Measurements from ENCODE around the gene STAG3. TPM values are rescaled to one million over a fixed set of nuclear protein-coding genes. Genes with fewer than 3 reads are reported as not detected.

The STAG3 gene
- total and polyA plus RNA-seq, 2 of the 8 experiments (the other 6 are each of a cell fraction or from before 2014, with no cell fraction given): 1.3 to 3.3 TPM

DNA sequence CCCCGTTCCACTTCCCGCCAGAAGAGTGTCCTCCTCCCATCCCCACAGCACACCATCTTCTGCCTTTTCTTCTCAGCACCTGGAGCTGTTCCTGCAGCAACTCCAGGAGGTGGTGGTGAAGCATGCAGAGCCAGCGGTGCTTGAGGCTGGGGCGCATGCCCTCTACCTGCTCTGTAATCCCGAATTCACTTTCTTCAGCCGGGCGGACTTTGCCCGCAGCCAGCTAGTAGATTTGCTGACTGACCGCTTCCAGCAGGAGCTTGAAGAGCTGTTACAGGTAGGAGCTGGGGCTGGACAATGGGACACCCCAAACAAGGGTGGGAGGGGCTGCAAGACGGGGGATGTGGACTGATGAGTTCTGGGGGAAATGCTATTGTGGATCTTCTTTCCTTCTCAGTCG is 23.0 kb downstream of the STAG3 start:
- Histone ChIP-seq H3K79me1 (ENCODE audit: low read depth, low read length) (no peaks in the 10 kb centered on the region), H3K14ac (ENCODE audit: insufficient read length) (no peak overlapping the region), H2AK5ac (ENCODE audit: low read depth, low read length) (no peak overlapping the region), H3K4me2 (ENCODE audit: insufficient read depth in 1 of 2, low read depth in 2 of 2, low read length in 2 of 2) (no peak overlapping the region), H3K23me2 (ENCODE audit: low read depth, low read length) (0 out of 2 replicates have a peak, but pooled peaks cover 1% of the 10 kb centered on the region), H3K23ac (ENCODE audit: insufficient read length) (no peak overlapping the region), H3K4ac (replicated peaks; ENCODE audit: insufficient read length, low read depth, low read length) (no peak overlapping the region), H3K4me1 (replicated peaks in 1 of 4; ENCODE audit: control insufficient read depth in 3 of 4, insufficient read depth in 4 of 4, low read length in 3 of 4) (peaks cover 0 to 9% (median 3%) of the 10 kb centered on the region in 4 experiments; a peak in 3 of 7 replicates), H3K27ac (ENCODE audit: low read depth, low read length) (no peak overlapping the region), H3K27me3 (replicated peaks in 1 of 4; ENCODE audit: control insufficient read depth in 3 of 4, extremely low read depth in 1 of 4, insufficient read depth in 3 of 4, low read length in 3 of 4) (peaks cover 0 to 4% (median 1%) of the 10 kb centered on the region in 4 experiments; a peak in 4 of 7 replicates), H2AFZ (ENCODE audit: low read length) (no peak overlapping the region), H4K20me1 (replicated peaks in 1 of 2; ENCODE audit: control insufficient read depth in 1 of 2, insufficient read depth in 2 of 2, low read length in 2 of 2) (no peaks in the 10 kb centered on the region), H3K79me2 (ENCODE audit: control insufficient read depth in 1 of 2, insufficient read depth in 2 of 2, low read length in 2 of 2) (no peaks in the 10 kb centered on the region), H2BK20ac (ENCODE audit: low read length) (no peak overlapping the region), H3K4me3 (ENCODE audit: extremely low read depth in 1 of 4, insufficient read depth in 2 of 4, low read depth in 3 of 4, low read length in 4 of 4) (no peak overlapping the region), H3K9ac (replicated peaks in 1 of 4; ENCODE audit: extremely low read depth in 1 of 4, low read depth in 3 of 4, low read length in 3 of 4) (no peak overlapping the region), H3K56ac (replicated peaks; ENCODE audit: insufficient read length, low read depth, low read length) (no peak overlapping the region), H3K9me3 (ENCODE audit: insufficient read depth in 2 of 2, low read depth in 1 of 2, low read length in 1 of 2) (no peaks in the 10 kb centered on the region), H4K8ac (ENCODE audit: extremely low read depth, insufficient read depth, low read length) (no peak overlapping the region), H2BK5ac (ENCODE audit: low read depth, low read length) (no peak overlapping the region), H4K5ac (ENCODE audit: insufficient read length, low read depth, low read length) (no peak overlapping the region), H2BK12ac (ENCODE audit: low read depth, low read length) (no peak overlapping the region), H3K36me3 (ENCODE audit: control insufficient read depth in 2 of 4, insufficient read depth in 4 of 4, low read length in 3 of 4) (no peaks in the 10 kb centered on the region), H2BK120ac (replicated peaks; ENCODE audit: low read depth, low read length) (no peak overlapping the region), H4K91ac (replicated peaks; ENCODE audit: insufficient read length, low read length) (no peak overlapping the region), H2BK15ac (ENCODE audit: low read length) (no peak overlapping the region), H3K18ac (ENCODE audit: extremely low read depth, low read length) (no peak overlapping the region)
- DNase-seq (ENCODE audit: low read depth in 1 of 2, low spot score in 2 of 2) (no peak), FAIRE-seq (no peak)
- CTCF ChIA-PET (ENCODE audit: partially characterized antibody): interaction anchor here (0.8 to 5.1 kb wide), 6 partner anchors 11 to 68 kb away, joined by 4 to 35 read pairs (median 6); no protein-coding TSS in a partner anchor
- 93% methylated on average over 11 of the region's 11 CpGs; no CpG with 5 or more reads in 1 of the 2 experiments for WGBS, 2 experiments (ENCODE audit: extremely low coverage in 1 of 2, insufficient coverage in 1 of 2, insufficient read length in 1 of 2, insufficient replicate concordance in 2 of 2, low coverage in 1 of 2, low lambda C conversion rate in 2 of 2, missing lambda C conversion rate in 1 of 2)
- POLR2A ChIA-PET (ENCODE audit: partially characterized antibody): interaction anchor here (0.7 to 1.4 kb wide), 5 partner anchors 10 to 228 kb away, joined by 3 to 5 read pairs (median 3); partner anchors contain the start of gene ZCWPW1
- TF ChIP-seq FOSL1 (IDR thresholded peaks at IDR 0.05; ENCODE audit: insufficient read depth, low read depth, low read length) (no peak), JUND (IDR thresholded peaks at IDR 0.05; ENCODE audit: low read length) (no peak), CHD2 (IDR thresholded peaks at IDR 0.05; ENCODE audit: low read length) (no peak), SIRT6 (IDR thresholded peaks at IDR 0.05; ENCODE audit: low read length) (no peak), HDAC2 (IDR thresholded peaks at IDR 0.05; ENCODE audit: borderline replicate concordance in 1 of 2, low read depth in 2 of 2, low read length in 2 of 2) (no peak), TEAD4 (IDR thresholded peaks at IDR 0.05; ENCODE audit: low read depth, low read length) (no peak), CREB1 (IDR thresholded peaks at IDR 0.05) (no peak), KDM5A (IDR thresholded peaks at IDR 0.05; ENCODE audit: low read length) (no peak), JUN (IDR thresholded peaks at IDR 0.05; ENCODE audit: low read depth, low read length) (no peak), SAP30 (IDR thresholded peaks at IDR 0.05; ENCODE audit: insufficient read depth, insufficient replicate concordance, low read length) (no peak), RBBP5 (IDR thresholded peaks at IDR 0.05; ENCODE audit: borderline replicate concordance, low read depth, low read length) (no peak), TBP (IDR thresholded peaks at IDR 0.05; ENCODE audit: low read depth, low read length) (no peak), EP300 (IDR thresholded peaks at IDR 0.05; ENCODE audit: borderline replicate concordance in 1 of 2, low read depth in 2 of 2, low read length in 2 of 2) (no peak)
- TF ChIP-seq, protein P1, sequence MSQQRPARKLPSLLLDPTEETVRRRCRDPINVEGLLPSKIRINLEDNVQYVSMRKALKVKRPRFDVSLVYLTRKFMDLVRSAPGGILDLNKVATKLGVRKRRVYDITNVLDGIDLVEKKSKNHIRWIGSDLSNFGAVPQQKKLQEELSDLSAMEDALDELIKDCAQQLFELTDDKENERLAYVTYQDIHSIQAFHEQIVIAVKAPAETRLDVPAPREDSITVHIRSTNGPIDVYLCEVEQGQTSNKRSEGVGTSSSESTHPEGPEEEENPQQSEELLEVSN (IDR thresholded peaks at IDR 0.05): no peak

Measured in H1 (cell line).